SK-N-SH (cell line): ENCODE data around the gene TRPV3. TPM values are rescaled to one million over a fixed set of nuclear protein-coding genes. Genes with fewer than 3 reads are reported as not detected.
"Not testable (repeated sequence)": the region's sequence is repeated elsewhere in the genome, so short reads cannot be mapped to it uniquely, and the experiment has no call there.

Source experiments
- CTCF ChIA-PET: fragments of 300-600, 350-600 bp; formaldehyde crosslinking; extraction: SDS; loops from one replicate; lab custom pipeline; 2021; lab: Yijun Ruan, JAX
- POLR2A ChIA-PET: fragments of 350-600 bp; sonication (Branson Sonifier 250); formaldehyde crosslinking; extraction: SDS; loops from one replicate; lab custom pipeline; 2020; ENCODE audit warnings: antibody characterized with exemption, inconsistent platforms; lab: Yijun Ruan, JAX
- DNase-seq: peaks from one replicate; pipeline ENCODE4 v3.0.0; 2012
- H2AFZ ChIP-seq: fragments of 200-600 bp; sonication (generic); 2 replicates; pipeline ENCODE4 v1.8.1; 2016; ENCODE audit warnings: antibody characterized with exemption, mild to moderate bottlenecking, low read depth
- H3F3A ChIP-seq: fragments of 200-600 bp; sonication (generic); replicated peaks from 2 replicates; pipeline ENCODE3; 2016; ENCODE audit warnings: antibody characterized with exemption, mild to moderate bottlenecking; ENCODE audit not compliant: insufficient read depth
- H3K27ac ChIP-seq, 2 experiments: fragments of 200-500 bp in 1 of 2; fragments of 200-600 bp in 1 of 2; sonication (Bioruptor generic) in 1 of 2; sonication (generic), shearing (Covaris generic) in 1 of 2; 2 replicates each; pipeline versions ENCODE4 v1.5.1 to v1.6.1; 2014 to 2016; ENCODE audit warnings: low read depth in 2 of 2, inconsistent platforms in 1 of 2, low read length in 1 of 2, mild to moderate bottlenecking in 1 of 2, mixed read lengths in 1 of 2
- H3K27me3 ChIP-seq: fragments of 200-600 bp; sonication (generic), shearing (Covaris generic); 2 replicates; pipeline ENCODE4 v1.6.1; 2016; ENCODE audit warnings: mixed run types; ENCODE audit not compliant: insufficient read depth
- H3K36me3 ChIP-seq, 2 experiments: fragments of 200-500 bp in 1 of 2; fragments of 200-600 bp in 1 of 2; sonication (Bioruptor generic) in 1 of 2; sonication (generic) in 1 of 2; replicated peaks in 1 of 2; 2 replicates each; pipeline versions ENCODE3 to v1.5.1; 2014 to 2016; ENCODE audit warnings: low read length in 1 of 2, mild to moderate bottlenecking in 1 of 2; ENCODE audit not compliant: insufficient read depth in 2 of 2, control insufficient read depth in 1 of 2
- H3K4me1 ChIP-seq, 2 experiments: fragments of 200-500 bp in 1 of 2; fragments of 200-600 bp in 1 of 2; sonication (Bioruptor generic) in 1 of 2; sonication (generic), shearing (Covaris generic) in 1 of 2; 2 replicates each; pipeline versions ENCODE4 v1.5.1 to v1.6.1; 2014 to 2016; ENCODE audit warnings: low read depth in 1 of 2, low read length in 1 of 2, mixed run types in 1 of 2; ENCODE audit not compliant: insufficient read depth in 2 of 2, control insufficient read depth in 1 of 2
- H3K4me2 ChIP-seq: fragments of 200-600 bp; sonication (generic), shearing (Covaris generic); 2 replicates; pipeline ENCODE4 v1.6.1; 2017; ENCODE audit warnings: mixed run types
- H3K4me3 ChIP-seq, 2 experiments: fragments of 200-500 bp in 1 of 2; fragments of 200-600 bp in 1 of 2; sonication (Bioruptor generic) in 1 of 2; sonication (generic), shearing (Covaris generic) in 1 of 2; 2 replicates each; pipeline versions ENCODE4 v1.5.1 to v1.8.1; 2014 to 2016; ENCODE audit warnings: low read depth in 2 of 2, inconsistent platforms in 1 of 2, low read length in 1 of 2, mild to moderate bottlenecking in 1 of 2, mixed read lengths in 1 of 2, moderate library complexity in 1 of 2
- H3K79me2 ChIP-seq: fragments of 200-600 bp; sonication (generic); 2 replicates; pipeline ENCODE4 v1.8.1; 2017; ENCODE audit warnings: mild to moderate bottlenecking; ENCODE audit not compliant: insufficient read depth
- H3K9ac ChIP-seq: fragments of 200-600 bp; sonication (generic); 2 replicates; pipeline ENCODE4 v1.6.1; 2017; ENCODE audit warnings: mixed run types
- H3K9me2 ChIP-seq: fragments of 200-600 bp; sonication (generic); 2 replicates; pipeline ENCODE4 v1.6.1; 2017; ENCODE audit warnings: mixed run types
- H3K9me3 ChIP-seq: fragments of 200-600 bp; sonication (generic); 2 replicates; pipeline ENCODE4 v1.6.1; 2017; ENCODE audit warnings: mixed run types, mild to moderate bottlenecking, moderate library complexity
- H4K20me1 ChIP-seq: fragments of 200-600 bp; sonication (generic); 2 replicates; pipeline ENCODE4 v1.6.1; 2017; ENCODE audit warnings: mild to moderate bottlenecking, mixed run types; ENCODE audit not compliant: insufficient read depth
- CHD2 ChIP-seq: fragments of 150-350 bp; IDR thresholded peaks from 2 replicates; pipeline ENCODE4 v1.6.1; 2018; ENCODE audit warnings: low read length; ENCODE audit not compliant: partially characterized antibody
- CTCF ChIP-seq: fragments of 200-600 bp; sonication (generic); IDR thresholded peaks from 2 replicates; pipeline ENCODE4 v1.6.1; 2017; ENCODE audit warnings: antibody characterized with exemption, mild to moderate bottlenecking, moderate library complexity
- EP300 ChIP-seq, 2 experiments: IDR thresholded peaks; 2 replicates each; pipeline versions ENCODE4 v1.4.0 to v1.6.1; 2012; ENCODE audit warnings: borderline replicate concordance in 1 of 2, low read depth in 1 of 2, low read length in 1 of 2
- EZH2phosphoT487 ChIP-seq: fragments of 200-600 bp; sonication (generic); IDR thresholded peaks from 2 replicates; pipeline ENCODE4 v1.6.1; 2017; ENCODE audit warnings: low read depth, mixed run types, mild to moderate bottlenecking, antibody characterized with exemption, moderate library complexity, borderline replicate concordance
- FOSL2 ChIP-seq: IDR thresholded peaks from 2 replicates; pipeline ENCODE4 v1.4.0; 2012; ENCODE audit warnings: low read depth, mild to moderate bottlenecking, moderate library complexity, borderline replicate concordance
- RXRA ChIP-seq: IDR thresholded peaks from 2 replicates; pipeline ENCODE4 v1.4.0; 2012; ENCODE audit warnings: low read depth, mild to moderate bottlenecking, borderline replicate concordance
- WGBS: methylation state at CpG from one replicate; pipeline ENCODE4 v1.1.6; 2017; ENCODE audit warnings: low lambda C conversion rate; 5-methylcytosine and 5-hydroxymethylcytosine counted together
- polyA plus RNA-seq, 3 experiments: library from polyadenylated mRNA; depleted of rRNA; stranded (reverse); fragments of >200 nt; gene quantifications; 2 replicates each; pipeline ENCODE4 v1.2.3, GENCODE V29; 2012
- TF ChIP-seq, protein P1 (sequence below): IDR thresholded peaks from 2 replicates; pipeline ENCODE4 v1.4.0; 2012; ENCODE audit warnings: low read depth
- TF ChIP-seq, protein P2 (sequence below): IDR thresholded peaks from 2 replicates; pipeline ENCODE4 v1.4.0; 2012; ENCODE audit warnings: low read depth, borderline replicate concordance

Gene TRPV3
- polyA plus RNA-seq, 1 of the 3 experiments (the other 2 are of a cell fraction), result 0.28 TPM

GRCh38 chr17:3514873-3515272, 42.7 kb downstream of the TRPV3 start:
- Histone ChIP-seq H2AFZ (no peak overlapping the region), H3K9me3 (no peaks in the 10 kb centered on the region), H3F3A (no peaks in the 10 kb centered on the region), H4K20me1 (no peaks in the 10 kb centered on the region), H3K36me3 (no peaks in the 10 kb centered on the region), H3K4me2 (no peak overlapping the region), H3K9me2 (no peaks in the 10 kb centered on the region), H3K4me3 (no peak overlapping the region), H3K79me2 (no peaks in the 10 kb centered on the region), H3K9ac (no peak overlapping the region), H3K27me3 (no peaks in the 10 kb centered on the region), H3K27ac (no peak overlapping the region), H3K4me1 (no peaks in the 10 kb centered on the region)
- POLR2A ChIA-PET, result no interaction called here
- DNase-seq, result no peak
- WGBS, result 54% methylated on average over 9 of the region's 9 CpGs
- CTCF ChIA-PET, result no interaction called here
- TF ChIP-seq RXRA, result no peak

- CTCF ChIA-PET, POLR2A ChIA-PET, H3F3A ChIP-seq, H3K4me1 ChIP-seq, H3K4me3 ChIP-seq, H4K20me1 ChIP-seq, H3K27ac ChIP-seq, H3K9me3 ChIP-seq, H3K79me2 ChIP-seq, H2AFZ ChIP-seq, H3K36me3 ChIP-seq, H3K9ac ChIP-seq, H3K27me3 ChIP-seq, H3K4me2 ChIP-seq, DNase-seq, H3K9me2 ChIP-seq: not testable (repeated sequence)
- 82% methylated on average over 9 of the region's 11 CpGs for WGBS
Observed at GRCh38 chr17:3514167-3514566, 43.4 kb downstream of the TRPV3 start.

DNA sequence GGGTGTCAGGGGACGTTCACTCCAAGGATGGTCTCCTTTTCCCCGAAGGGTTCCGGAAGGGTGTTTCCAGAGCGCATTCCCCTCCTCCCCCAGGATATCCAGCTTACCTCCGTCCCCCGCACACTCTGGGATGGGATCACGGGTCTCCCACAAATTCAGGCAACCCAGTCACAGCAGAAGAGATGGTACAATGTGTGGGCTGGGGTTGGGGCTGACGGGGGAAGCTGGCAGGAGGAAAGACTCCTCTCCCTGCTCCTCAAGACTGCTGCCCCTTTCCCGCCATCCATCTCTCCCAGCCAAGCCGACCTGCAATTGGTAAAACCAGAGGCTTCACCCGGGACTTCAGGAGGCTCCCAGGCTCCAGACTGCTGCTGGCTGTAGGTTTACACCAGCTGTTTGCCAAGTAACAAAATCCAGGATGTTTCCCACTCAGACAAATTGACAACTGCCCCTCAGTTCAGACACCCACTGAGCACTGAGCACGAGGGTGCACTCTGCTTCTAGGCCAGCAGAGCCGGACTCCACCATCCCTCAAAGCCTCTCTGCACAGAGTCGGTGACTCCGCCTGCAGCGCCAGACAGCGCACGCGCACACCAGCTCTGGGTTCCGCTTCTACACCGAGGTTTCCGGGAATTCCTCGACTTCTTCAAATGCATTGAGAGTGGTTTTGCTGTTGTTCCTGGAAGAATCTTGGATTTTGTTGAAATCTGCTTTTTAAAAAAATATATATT, 44.1 kb downstream of the TRPV3 start:
- CTCF ChIA-PET, result no interaction called here
- H2AFZ ChIP-seq, result no peak overlapping the region

More for the DNA sequence above, 44.1 kb downstream of the TRPV3 start:
- WGBS, result 70% methylated on average over 23 of the region's 23 CpGs
- Histone ChIP-seq H3K4me3 (no peak overlapping the region), H3K4me1 (no peaks in the 10 kb centered on the region), H3K36me3 (no peaks in the 10 kb centered on the region), H3K9me2 (no peaks in the 10 kb centered on the region), H3K9ac (no peak overlapping the region)
- TF ChIP-seq CTCF (no peak), FOSL2 (no peak), CHD2 (no peak), EP300 (IDR thresholded peaks at IDR 0.05; ENCODE audit: borderline replicate concordance in 1 of 2, low read depth in 1 of 2, low read length in 1 of 2) (no peak), EZH2phosphoT487 (no peak)
- TF ChIP-seq, protein P1, sequence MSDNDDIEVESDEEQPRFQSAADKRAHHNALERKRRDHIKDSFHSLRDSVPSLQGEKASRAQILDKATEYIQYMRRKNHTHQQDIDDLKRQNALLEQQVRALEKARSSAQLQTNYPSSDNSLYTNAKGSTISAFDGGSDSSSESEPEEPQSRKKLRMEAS, result no peak
- TF ChIP-seq, protein P2, sequence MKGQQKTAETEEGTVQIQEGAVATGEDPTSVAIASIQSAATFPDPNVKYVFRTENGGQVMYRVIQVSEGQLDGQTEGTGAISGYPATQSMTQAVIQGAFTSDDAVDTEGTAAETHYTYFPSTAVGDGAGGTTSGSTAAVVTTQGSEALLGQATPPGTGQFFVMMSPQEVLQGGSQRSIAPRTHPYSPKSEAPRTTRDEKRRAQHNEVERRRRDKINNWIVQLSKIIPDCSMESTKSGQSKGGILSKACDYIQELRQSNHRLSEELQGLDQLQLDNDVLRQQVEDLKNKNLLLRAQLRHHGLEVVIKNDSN, result no peak
- TF ChIP-seq, all 33 proteins: peak for 0
- POLR2A ChIA-PET, result interaction anchor here (0.7 kb wide), 1 partner anchor 370 kb away, joined by 3 read pairs; no protein-coding TSS in a partner anchor
- no peaks in the 10 kb centered on the region for H3K79me2 ChIP-seq
- H3K4me2 ChIP-seq, result no peak overlapping the region
- no peaks in the 10 kb centered on the region for H3K9me3 ChIP-seq
- H4K20me1 ChIP-seq, result no peaks in the 10 kb centered on the region
- no peak for DNase-seq
- H3F3A ChIP-seq, result no peaks in the 10 kb centered on the region
- no peak overlapping the region for H3K27ac ChIP-seq
- H3K27me3 ChIP-seq, result no peaks in the 10 kb centered on the region
